Neural cell (in vitro differentiated cells): ENCODE results near the gene UNC5C.

Experiments used
- EZH2 ChIP-seq: fragments of 200-600, 300-800 bp; shearing (Covaris generic), sonication (generic); IDR thresholded peaks from 2 replicates; pipeline ENCODE4 v1.6.1; 2014; ENCODE audit warnings: antibody characterized with exemption, low read length, borderline replicate concordance, mild to moderate bottlenecking; ENCODE audit not compliant: insufficient read depth, poor library complexity, severe bottlenecking
- REST ChIP-seq: IDR thresholded peaks from 2 replicates; pipeline ENCODE4 v1.6.1; 2012; ENCODE audit warnings: borderline replicate concordance
- TAF1 ChIP-seq: IDR thresholded peaks from 2 replicates; pipeline ENCODE4 v1.6.1; 2012; ENCODE audit warnings: low read depth
- TF ChIP-seq, protein P1 (sequence below): fragments of 450-650 bp; IDR thresholded peaks from 2 replicates; pipeline ENCODE4 v1.5.1; 2014; ENCODE audit warnings: antibody characterized with exemption, mild to moderate bottlenecking, moderate library complexity; ENCODE audit not compliant: poor library complexity, severe bottlenecking

DNA sequence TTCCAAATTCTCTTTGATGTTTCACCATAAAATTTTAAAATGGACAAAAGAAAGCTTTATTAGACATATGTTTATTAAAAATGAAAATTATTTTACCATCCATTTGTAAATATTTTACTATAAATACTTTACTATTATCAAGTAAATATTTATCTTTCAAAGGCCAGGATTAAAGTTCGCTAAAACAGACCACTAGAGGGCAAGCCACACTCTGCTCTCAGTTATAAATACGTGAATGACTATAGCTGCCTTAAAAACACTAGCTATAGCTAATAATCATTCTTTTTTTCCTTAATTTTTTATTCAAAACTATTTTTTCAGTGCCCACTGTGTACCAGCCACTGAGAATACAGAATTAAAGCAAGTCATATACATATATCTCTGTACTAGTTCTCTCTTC, 38.6 kb downstream of the UNC5C start:
- TF ChIP-seq, protein P1, sequence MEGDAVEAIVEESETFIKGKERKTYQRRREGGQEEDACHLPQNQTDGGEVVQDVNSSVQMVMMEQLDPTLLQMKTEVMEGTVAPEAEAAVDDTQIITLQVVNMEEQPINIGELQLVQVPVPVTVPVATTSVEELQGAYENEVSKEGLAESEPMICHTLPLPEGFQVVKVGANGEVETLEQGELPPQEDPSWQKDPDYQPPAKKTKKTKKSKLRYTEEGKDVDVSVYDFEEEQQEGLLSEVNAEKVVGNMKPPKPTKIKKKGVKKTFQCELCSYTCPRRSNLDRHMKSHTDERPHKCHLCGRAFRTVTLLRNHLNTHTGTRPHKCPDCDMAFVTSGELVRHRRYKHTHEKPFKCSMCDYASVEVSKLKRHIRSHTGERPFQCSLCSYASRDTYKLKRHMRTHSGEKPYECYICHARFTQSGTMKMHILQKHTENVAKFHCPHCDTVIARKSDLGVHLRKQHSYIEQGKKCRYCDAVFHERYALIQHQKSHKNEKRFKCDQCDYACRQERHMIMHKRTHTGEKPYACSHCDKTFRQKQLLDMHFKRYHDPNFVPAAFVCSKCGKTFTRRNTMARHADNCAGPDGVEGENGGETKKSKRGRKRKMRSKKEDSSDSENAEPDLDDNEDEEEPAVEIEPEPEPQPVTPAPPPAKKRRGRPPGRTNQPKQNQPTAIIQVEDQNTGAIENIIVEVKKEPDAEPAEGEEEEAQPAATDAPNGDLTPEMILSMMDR, result peak; percentile 70
- TF ChIP-seq TAF1 (no peak), EZH2 (no peak), REST (no peak)
